GM21619 (cell line): ENCODE measurements around the gene REG1A.

Experiments
- ATAC-seq: cut with Tn5 transposase; IDR thresholded peaks from one replicate; pipeline ENCODE4 v1.9.1; 2021; ENCODE audit not compliant: unreplicated experiment

REG1A gene

GRCh38 chr2:79124907-79125720 is 4.8 kb downstream of the REG1A start:
- no peak for ATAC-seq

- ATAC-seq, result no peak
These were observed 5.4 kb downstream of the REG1A start for GRCh38 chr2:79125721-79125985.

GRCh38 chr2:79128406-79128805 is 8.1 kb downstream of the REG1A start:
- no peak for ATAC-seq

GRCh38 chr2:79129260-79129659 is 9.0 kb downstream of the REG1A start:
- no peak for ATAC-seq

GRCh38 chr2:79129804-79130203 is 9.5 kb downstream of the REG1A start:
- no peak for ATAC-seq

GRCh38 chr2:79131687-79132086 is 11.4 kb downstream of the REG1A start:
- no peak for ATAC-seq

GRCh38 chr2:79138385-79138784 is 18.1 kb downstream of the REG1A start:
- no peak for ATAC-seq

GRCh38 chr2:79139423-79139822 is 19.1 kb downstream of the REG1A start:
- no peak for ATAC-seq

- no peak for ATAC-seq
These were observed 35.7 kb downstream of the REG1A start for GRCh38 chr2:79155826-79156476.

GRCh38 chr2:79159030-79159429 is 38.7 kb downstream of the REG1A start:
- ATAC-seq, result no peak

GRCh38 chr2:79159653-79160052 is 39.4 kb downstream of the REG1A start, which contains the start of gene REG3A:
REG3A (minus strand) TSS chr2:79159753; CDS start chr2:79159405, 348 bp downstream.
- ATAC-seq, result no peak

- no peak for ATAC-seq
These were observed 41.8 kb downstream of the REG1A start for GRCh38 chr2:79162132-79162531.

- no peak for ATAC-seq
These were observed 42.5 kb downstream of the REG1A start for GRCh38 chr2:79162801-79163200.

GRCh38 chr2:79171348-79171958 is 51.2 kb downstream of the REG1A start:
- no peak for ATAC-seq
